HepG2 (cell line): ENCODE results near the gene VSTM1. TPM values are rescaled to one million over a fixed set of nuclear protein-coding genes. Genes with fewer than 3 reads are reported as not detected.

Experiments used
- ATAC-seq: fragments of 200-7000 bp; cut with Tn5 transposase; 3 replicates; pipeline ENCODE4 v1.9.1; 2020; ENCODE audit warnings: mild to moderate bottlenecking, moderate library complexity
- BruUV-seq: library from RNA; stranded (reverse); fragments of 400-500 nt; replicated peaks from 2 replicates; lab custom pipeline; 2021; lab: Mats Ljungman, UMichigan
- CTCF ChIA-PET: fragments of 300-600 bp; formaldehyde crosslinking; extraction: SDS; loops from one replicate; lab custom pipeline; 2021; ENCODE audit warnings: low total read pairs, inconsistent platforms, low intra/inter-chr PET ratio; lab: Yijun Ruan, JAX
- POLR2A ChIA-PET: fragments of 350-600 bp; sonication (Branson Sonifier 250); formaldehyde crosslinking; loops from one replicate; lab custom pipeline; 2020; ENCODE audit warnings: antibody characterized with exemption, inconsistent platforms; lab: Yijun Ruan, JAX
- DNase-seq: peaks from one replicate; pipeline ENCODE4 v3.0.0-alpha.2; 2015; ENCODE audit warnings: low spot score
- FAIRE-seq: peaks from 3 replicates; lab custom pipeline; 2011; peaks lifted over from hg19 to GRCh38; lab: Jason Lieb, UNC
- H2AFZ ChIP-seq: one replicate; pipeline ENCODE4 v1.6.1; 2011; ENCODE audit warnings: low read length, inconsistent platforms
- H3K27ac ChIP-seq: fragments of 300-600 bp; 3 replicates; pipeline ENCODE4 v1.8.0; 2011; ENCODE audit warnings: mixed run types, mild to moderate bottlenecking, mixed read lengths, low read length, inconsistent platforms; ENCODE audit not compliant: insufficient read depth; ENCODE audit errors: extremely low read length
- H3K27me3 ChIP-seq, 2 experiments: fragments of 200-600 bp in 1 of 2; 2 replicates in 1 of 2; 3 replicates in 1 of 2; pipeline versions ENCODE4 v1.6.0 to v1.8.0; 2011; ENCODE audit warnings: low read length in 2 of 2, mild to moderate bottlenecking in 2 of 2, moderate library complexity in 2 of 2, inconsistent platforms in 1 of 2; ENCODE audit not compliant: insufficient read depth in 2 of 2, control insufficient read depth in 1 of 2
- H3K36me3 ChIP-seq, 2 experiments: fragments of 200-600 bp in 1 of 2; replicated peaks in 1 of 2; 2 replicates in 1 of 2; 3 replicates in 1 of 2; pipeline versions ENCODE4 v1.5.1 to v1.8.0; 2011; ENCODE audit warnings: low read length in 2 of 2, inconsistent platforms in 1 of 2; ENCODE audit not compliant: insufficient read depth in 2 of 2, control insufficient read depth in 1 of 2
- H3K4me1 ChIP-seq: 2 replicates; pipeline ENCODE4 v1.5.1; 2012; ENCODE audit warnings: low read length, inconsistent platforms; ENCODE audit not compliant: insufficient read depth
- H3K4me2 ChIP-seq: 2 replicates; pipeline ENCODE4 v1.6.0; 2011; ENCODE audit warnings: low read depth, low read length, inconsistent platforms
- H3K4me3 ChIP-seq, 3 experiments: fragments of 200-600 bp in 1 of 3; sonication (generic), shearing (Covaris generic) in 1 of 3; replicated peaks in 1 of 3; 2 replicates each; pipeline ENCODE4 v1.5.1; 2011 to 2016; ENCODE audit warnings: low read length in 3 of 3, inconsistent platforms in 2 of 3, low read depth in 2 of 3, mild to moderate bottlenecking in 2 of 3, control low read depth in 1 of 3, mixed read lengths in 1 of 3; ENCODE audit not compliant: insufficient read depth in 1 of 3
- H3K79me2 ChIP-seq: one replicate; pipeline ENCODE4 v1.6.1; 2011; ENCODE audit warnings: low read length, inconsistent platforms; ENCODE audit not compliant: insufficient read depth
- H3K9ac ChIP-seq: 2 replicates; pipeline ENCODE4 v1.6.0; 2011; ENCODE audit warnings: mild to moderate bottlenecking, low read depth, low read length, inconsistent platforms; ENCODE audit not compliant: insufficient read depth
- H3K9me3 ChIP-seq: 2 replicates; pipeline ENCODE4 v1.5.1; 2012; ENCODE audit warnings: mild to moderate bottlenecking, low read length
- H4K20me1 ChIP-seq: 2 replicates; pipeline ENCODE4 v1.6.0; 2011; ENCODE audit warnings: inconsistent platforms, mild to moderate bottlenecking, low read length, moderate library complexity; ENCODE audit not compliant: insufficient read depth
- CBX5 ChIP-seq: sonication (generic); formaldehyde crosslinking; IDR thresholded peaks from 2 replicates; pipeline ENCODE4 v1.4.0; 2020; ENCODE audit warnings: missing genetic modification reagents, borderline replicate concordance
- E2F2 ChIP-seq: sonication (generic); formaldehyde crosslinking; IDR thresholded peaks from 2 replicates; pipeline ENCODE4 v1.4.0; 2020; ENCODE audit warnings: missing genetic modification reagents, borderline replicate concordance
- MXD1 ChIP-seq: sonication (generic); formaldehyde crosslinking; IDR thresholded peaks from 2 replicates; pipeline ENCODE4 v1.4.0; 2020; ENCODE audit warnings: mild to moderate bottlenecking, missing genetic modification reagents
- NFYC ChIP-seq: IDR thresholded peaks from 2 replicates; pipeline ENCODE4 v1.6.1; 2016; ENCODE audit warnings: missing genetic modification reagents, missing compliant biosample characterization
- PREB ChIP-seq: sonication (generic); formaldehyde crosslinking; IDR thresholded peaks from 2 replicates; pipeline ENCODE4 v1.4.0; 2020; ENCODE audit warnings: missing genetic modification reagents
- TRAFD1 ChIP-seq: sonication (generic); formaldehyde crosslinking; IDR thresholded peaks from 2 replicates; pipeline ENCODE4 v1.5.1; 2020; ENCODE audit warnings: missing genetic modification reagents, mild to moderate bottlenecking, borderline replicate concordance
- WGBS: methylation state at CpG from one replicate; pipeline ENCODE4 v1.1.6; 2017; ENCODE audit warnings: low lambda C conversion rate; 5-methylcytosine and 5-hydroxymethylcytosine counted together
- in situ Hi-C: cut with HindIII; loops from 2 replicates; pipeline ENCODE4 v1.10.0; 2017; ENCODE audit warnings: low pct_unique_long_range_greater_than_20kb; ENCODE audit not compliant: extremely low pct_ligation_motif_present
- intact Hi-C: fragments of 100-400 bp; cut with micrococcal nuclease; formaldehyde crosslinking; loops from one replicate; pipeline ENCODE4 v1.10.0; 2022; ENCODE audit not compliant: unreplicated experiment
- polyA plus RNA-seq, 8 experiments: library from polyadenylated mRNA; depleted of rRNA in 3 of 8; stranded (reverse) in 7 of 8; unstranded in 1 of 8; fragments of >200 nt; fragmentation: Illumina TruSeq in 4 of 8; extraction: Trizol in 4 of 8; gene quantifications; 2 replicates each; pipeline versions ENCODE4 v1.2.1 to v1.2.3, GENCODE V29; 2011 to 2016; ENCODE audit warnings: low read depth in 4 of 8, missing spikeins in 1 of 8, mixed read lengths in 1 of 8; ENCODE audit not compliant: insufficient read depth in 1 of 8
- total RNA-seq, 5 experiments: library from RNA; depleted of rRNA; stranded (reverse); fragments of >200 nt; fragmentation: Illumina TruSeq; extraction: Trizol; gene quantifications; 2 replicates each; pipeline ENCODE4 v1.2.3, GENCODE V29; 2016; ENCODE audit warnings: low read depth in 1 of 5

Gene VSTM1
- total and polyA plus RNA-seq, 2 of the 13 experiments (the other 11 are each of a cell fraction or from before 2014, with no cell fraction given): not detected

- H3K27me3 ChIP-seq: peaks cover 8 to 47% of the 10 kb centered on the region in 2 experiments
- no peaks in the 10 kb centered on the region for H4K20me1 ChIP-seq
- intact Hi-C loops: no loop called here
- H2AFZ ChIP-seq: no peak overlapping the region
- no peaks in the 10 kb centered on the region for H3K9me3 ChIP-seq
- H3K27ac ChIP-seq: no peak overlapping the region
- ATAC-seq (no peak), DNase-seq (no peak), FAIRE-seq (no peak)
- in situ Hi-C loops: no loop called here
- H3K9ac ChIP-seq: no peak overlapping the region
- no peak overlapping the region for H3K4me2 ChIP-seq
- ChIA-PET CTCF (no interaction called here), POLR2A (no interaction called here)
- H3K4me3 ChIP-seq: no peak overlapping the region
- no peaks in the 10 kb centered on the region for H3K36me3 ChIP-seq
- H3K79me2 ChIP-seq: no peaks in the 10 kb centered on the region
- no peaks in the 10 kb centered on the region for H3K4me1 ChIP-seq
- TF ChIP-seq NFYC (CRISPR knock-in tag): no peak
- TF ChIP-seq PREB: no peak
- no peak for TF ChIP-seq TRAFD1 (CRISPR knock-in tag)
- no peak for TF ChIP-seq CBX5
- TF ChIP-seq E2F2 (CRISPR knock-in tag): no peak
- no peak for TF ChIP-seq MXD1
- 0% methylated on average over 5 of the region's 5 CpGs for WGBS
- no TSS peak for BruUV-seq
These were observed 68.9 kb downstream of the VSTM1 start for GRCh38 chr19:53994811-53995210.
